H1 (cell line): Measurements from ENCODE around the gene ATCAY. TPM values are rescaled to one million over a fixed set of nuclear protein-coding genes. Genes with fewer than 3 reads are reported as not detected.
"Not testable (repeated sequence)": the region's sequence is repeated elsewhere in the genome, so short reads cannot be mapped to it uniquely, and the experiment has no call there.

ENCODE experiments used
- CTCF ChIA-PET: fragments of 300-600 bp; sonication (Branson Sonifier 250); formaldehyde crosslinking; loops from one replicate; lab custom pipeline; 2021; ENCODE audit not compliant: partially characterized antibody; lab: Charles Lee
- POLR2A ChIA-PET: fragments of 300-600 bp; sonication (Branson Sonifier 250); formaldehyde crosslinking; loops from one replicate; lab custom pipeline; 2021; ENCODE audit warnings: inconsistent platforms; ENCODE audit not compliant: partially characterized antibody; lab: Charles Lee
- DNase-seq, 2 experiments: peaks; one replicate each; pipeline versions ENCODE4 v3.0.0 to v3.0.0-alpha.2; 2010 to 2022; ENCODE audit warnings: low spot score in 2 of 2, low read depth in 1 of 2, mixed read lengths in 1 of 2
- FAIRE-seq: peaks from 2 replicates; lab custom pipeline; 2011; peaks lifted over from hg19 to GRCh38; lab: Jason Lieb, UNC
- H2AFZ ChIP-seq: 2 replicates; pipeline ENCODE4 v1.8.1; 2012; ENCODE audit warnings: low read length, inconsistent platforms
- H2AK5ac ChIP-seq: 2 replicates; pipeline ENCODE4 v1.6.1; 2013; ENCODE audit warnings: low read depth, low read length
- H2BK120ac ChIP-seq: replicated peaks from 2 replicates; pipeline ENCODE3; 2013; ENCODE audit warnings: low read depth, low read length, inconsistent platforms
- H2BK12ac ChIP-seq: 2 replicates; pipeline ENCODE4 v1.6.1; 2013; ENCODE audit warnings: low read depth, low read length
- H2BK15ac ChIP-seq: 2 replicates; pipeline ENCODE4 v1.6.1; 2013; ENCODE audit warnings: low read length
- H2BK20ac ChIP-seq: 2 replicates; pipeline ENCODE4 v1.6.1; 2013; ENCODE audit warnings: low read length
- H2BK5ac ChIP-seq: 2 replicates; pipeline ENCODE4 v1.6.1; 2013; ENCODE audit warnings: low read depth, low read length
- H3K14ac ChIP-seq: 2 replicates; pipeline ENCODE4 v1.6.1; 2013; ENCODE audit warnings: inconsistent platforms; ENCODE audit not compliant: insufficient read length
- H3K18ac ChIP-seq: 2 replicates; pipeline ENCODE4 v1.6.1; 2013; ENCODE audit warnings: low read length; ENCODE audit errors: extremely low read depth
- H3K23ac ChIP-seq: 2 replicates; pipeline ENCODE4 v1.6.1; 2013; ENCODE audit warnings: inconsistent platforms; ENCODE audit not compliant: insufficient read length
- H3K23me2 ChIP-seq: 2 replicates; pipeline ENCODE4 v1.6.1; 2013; ENCODE audit warnings: low read depth, low read length
- H3K27ac ChIP-seq: 2 replicates; pipeline ENCODE4 v1.6.1; 2011; ENCODE audit warnings: low read depth, low read length, inconsistent platforms
- H3K27me3 ChIP-seq, 4 experiments: replicated peaks in 1 of 4; 1 replicate in 1 of 4; 2 replicates in 3 of 4; pipeline versions ENCODE4 v1.6.1 to v1.8.1; 2011 to 2013; ENCODE audit warnings: low read length in 3 of 4, mild to moderate bottlenecking in 3 of 4, inconsistent platforms in 2 of 4, mixed read lengths in 2 of 4, moderate library complexity in 1 of 4; ENCODE audit not compliant: control insufficient read depth in 3 of 4, insufficient read depth in 3 of 4; ENCODE audit errors: extremely low read depth in 1 of 4
- H3K36me3 ChIP-seq, 4 experiments: 2 replicates each; pipeline versions ENCODE4 v1.6.1 to v1.8.1; 2011 to 2013; ENCODE audit warnings: mild to moderate bottlenecking in 4 of 4, low read length in 3 of 4, moderate library complexity in 2 of 4, control low read depth in 1 of 4, inconsistent platforms in 1 of 4; ENCODE audit not compliant: insufficient read depth in 4 of 4, control insufficient read depth in 2 of 4
- H3K4ac ChIP-seq: replicated peaks from 2 replicates; pipeline ENCODE3; 2013; ENCODE audit warnings: low read length, low read depth, mixed read lengths, inconsistent platforms; ENCODE audit not compliant: insufficient read length
- H3K4me1 ChIP-seq, 4 experiments: replicated peaks in 1 of 4; 1 replicate in 1 of 4; 2 replicates in 3 of 4; pipeline versions ENCODE4 v1.6.1 to v1.8.1; 2011 to 2013; ENCODE audit warnings: low read length in 3 of 4, inconsistent platforms in 2 of 4, mixed read lengths in 1 of 4; ENCODE audit not compliant: insufficient read depth in 4 of 4, control insufficient read depth in 3 of 4
- H3K4me2 ChIP-seq, 2 experiments: 2 replicates each; pipeline versions ENCODE4 v1.6.1 to v1.8.1; 2011 to 2013; ENCODE audit warnings: low read depth in 2 of 2, low read length in 2 of 2, control low read depth in 1 of 2, inconsistent platforms in 1 of 2, mild to moderate bottlenecking in 1 of 2; ENCODE audit not compliant: insufficient read depth in 1 of 2
- H3K4me3 ChIP-seq, 4 experiments: fragments of 200-600, 300-600 bp in 1 of 4; sonication (generic), shearing (Covaris generic), sonication (Bioruptor Twin) in 1 of 4; 2 replicates each; pipeline versions ENCODE4 v1.5.1 to v1.8.1; 2011 to 2016; ENCODE audit warnings: low read length in 4 of 4, low read depth in 3 of 4, control low read depth in 2 of 4, inconsistent platforms in 2 of 4, mild to moderate bottlenecking in 2 of 4, mixed read lengths in 1 of 4, moderate library complexity in 1 of 4; ENCODE audit not compliant: insufficient read depth in 2 of 4; ENCODE audit errors: extremely low read depth in 1 of 4
- H3K56ac ChIP-seq: replicated peaks from 2 replicates; pipeline ENCODE3; 2013; ENCODE audit warnings: low read depth, mild to moderate bottlenecking, mixed read lengths, low read length, inconsistent platforms; ENCODE audit not compliant: insufficient read length
- H3K79me1 ChIP-seq: 2 replicates; pipeline ENCODE4 v1.6.1; 2013; ENCODE audit warnings: low read depth, low read length, control low read depth
- H3K79me2 ChIP-seq, 2 experiments: 2 replicates each; pipeline versions ENCODE4 v1.6.1 to v1.8.1; 2012 to 2013; ENCODE audit warnings: low read length in 2 of 2, mild to moderate bottlenecking in 2 of 2, inconsistent platforms in 1 of 2; ENCODE audit not compliant: insufficient read depth in 2 of 2, control insufficient read depth in 1 of 2
- H3K9ac ChIP-seq, 4 experiments: replicated peaks in 1 of 4; 1 replicate in 1 of 4; 2 replicates in 3 of 4; pipeline versions ENCODE4 v1.6.1 to v1.8.1; 2011 to 2013; ENCODE audit warnings: low read depth in 3 of 4, low read length in 3 of 4, control low read depth in 2 of 4, mild to moderate bottlenecking in 2 of 4, moderate library complexity in 2 of 4, inconsistent platforms in 1 of 4; ENCODE audit errors: extremely low read depth in 1 of 4
- H3K9me3 ChIP-seq, 2 experiments: 2 replicates each; pipeline versions ENCODE4 v1.6.1 to v1.8.1; 2012 to 2013; ENCODE audit warnings: mild to moderate bottlenecking in 2 of 2, moderate library complexity in 2 of 2, control low read depth in 1 of 2, inconsistent platforms in 1 of 2, low read depth in 1 of 2, low read length in 1 of 2, mixed read lengths in 1 of 2; ENCODE audit not compliant: insufficient read depth in 2 of 2
- H4K20me1 ChIP-seq, 2 experiments: replicated peaks in 1 of 2; 2 replicates each; pipeline versions ENCODE3 to v1.8.1; 2011 to 2013; ENCODE audit warnings: inconsistent platforms in 2 of 2, low read length in 2 of 2, mild to moderate bottlenecking in 1 of 2; ENCODE audit not compliant: insufficient read depth in 2 of 2, control insufficient read depth in 1 of 2
- H4K5ac ChIP-seq: 2 replicates; pipeline ENCODE4 v1.6.1; 2013; ENCODE audit warnings: low read length, low read depth, mixed read lengths, inconsistent platforms; ENCODE audit not compliant: insufficient read length
- H4K8ac ChIP-seq: 2 replicates; pipeline ENCODE4 v1.8.0; 2013; ENCODE audit warnings: mild to moderate bottlenecking, moderate library complexity, low read length, inconsistent platforms; ENCODE audit not compliant: insufficient read depth; ENCODE audit errors: extremely low read depth
- H4K91ac ChIP-seq: replicated peaks from 2 replicates; pipeline ENCODE3; 2013; ENCODE audit warnings: low read length, mixed read lengths, inconsistent platforms; ENCODE audit not compliant: insufficient read length
- WGBS, 2 experiments: shearing (Covaris generic) in 1 of 2; methylation state at CpG; one replicate each; pipeline versions ENCODE4 v1.1.6 to v1.1.7; 2013 to 2015; ENCODE audit warnings: low lambda C conversion rate in 2 of 2, mixed read lengths in 2 of 2, inconsistent platforms in 1 of 2, low coverage in 1 of 2, missing lambda C conversion rate in 1 of 2; ENCODE audit not compliant: insufficient replicate concordance in 2 of 2, insufficient coverage in 1 of 2, insufficient read length in 1 of 2; ENCODE audit errors: extremely low coverage in 1 of 2, missing lambda C conversion rate in 1 of 2; 5-methylcytosine and 5-hydroxymethylcytosine counted together
- polyA plus RNA-seq, 7 experiments: library from polyadenylated mRNA; depleted of rRNA in 3 of 7; stranded (reverse) in 5 of 7; unstranded in 2 of 7; fragments of >200 nt in 5 of 7; fragments of 200-250 nt in 2 of 7; gene quantifications; 1 replicate in 5 of 7; 2 replicates in 1 of 7; 4 replicates in 1 of 7; pipeline versions ENCODE4 v1.2.1 to v1.2.3, GENCODE V29; 2011 to 2013; ENCODE audit warnings: missing spikeins in 2 of 7, mixed read lengths in 2 of 7
- total RNA-seq: library from RNA; stranded (reverse); fragmentation: NEBNext Ultra II Directional; extraction: Animal tissue kit (Norgen Biotek cat#: 25700); gene quantifications from 2 replicates; pipeline ENCODE4 v1.2.1, GENCODE V29; 2021

ATCAY gene
- total and polyA plus RNA-seq, 2 of the 8 experiments (the other 6 are each of a cell fraction or from before 2014, with no cell fraction given), result 24.4 to 33.8 TPM

- H3K56ac ChIP-seq, H3K4me3 ChIP-seq, H3K9ac ChIP-seq, FAIRE-seq, H3K14ac ChIP-seq, H3K23me2 ChIP-seq, H3K27me3 ChIP-seq, H3K4me2 ChIP-seq, H3K27ac ChIP-seq, H2BK5ac ChIP-seq, DNase-seq, H2BK15ac ChIP-seq, H2BK12ac ChIP-seq, H3K4me1 ChIP-seq, H3K18ac ChIP-seq, H4K5ac ChIP-seq, H3K79me2 ChIP-seq, H4K91ac ChIP-seq, H2BK120ac ChIP-seq, H4K20me1 ChIP-seq, H3K79me1 ChIP-seq, H2AFZ ChIP-seq, H3K9me3 ChIP-seq, H2AK5ac ChIP-seq, H3K4ac ChIP-seq, H2BK20ac ChIP-seq, H3K23ac ChIP-seq: not testable (repeated sequence)
- POLR2A ChIA-PET, result interaction anchor here (0.6 to 24.8 kb wide), 12 partner anchors 10 to 92 kb away, joined by 3 to 870 read pairs (median 8); partner anchors contain the start of genes DAPK3, EEF2, NMRK2 and ZFR2
- CTCF ChIA-PET, result interaction anchor here (0.6 to 1.6 kb wide), 4 partner anchors 9 to 172 kb away, joined by 3 to 4 read pairs (median 3); no protein-coding TSS in a partner anchor
- Histone ChIP-seq H4K8ac (peak overlapping the region; percentile 45; the same call in 1 of the 2 replicates), H3K36me3 (peaks cover 2 to 24% (median 8%) of the 10 kb centered on the region in 4 experiments; a peak in 5 of 8 replicates)
- 94% methylated on average over 13 of the region's 13 CpGs; no CpG with 5 or more reads in 1 of the 2 experiments for WGBS, 2 experiments
Observed at GRCh38 chr19:3955276-3955675, 74.8 kb downstream of the ATCAY start.
